Activated T-helper 17 cell treated with anti-CD3 and anti-CD28 coated beads, Interleukin-2, amount 50 U/mL, for 72 hours (primary cell): ENCODE results near the gene NTHL1. TPM values are rescaled to one million over a fixed set of nuclear protein-coding genes. Genes with fewer than 3 reads are reported as not detected.

Experiments used
- ATAC-seq: fragments of 150-1000 bp; cut with Tn5 transposase; replicated peaks from 2 replicates; pipeline ENCODE4 v1.10.0; 2021; ENCODE audit warnings: mild to moderate bottlenecking, moderate library complexity
- H3K27ac Mint-ChIP-seq: one replicate; pipeline ENCODE4 v1.8.0; 2022; ENCODE audit warnings: mixed read lengths
- H3K27me3 Mint-ChIP-seq: one replicate; pipeline ENCODE4 v1.8.0; 2022; ENCODE audit warnings: mixed read lengths
- H3K36me3 Mint-ChIP-seq: one replicate; pipeline ENCODE4 v1.8.0; 2022; ENCODE audit warnings: low read depth, mild to moderate bottlenecking, mixed read lengths
- H3K4me1 Mint-ChIP-seq: one replicate; pipeline ENCODE4 v1.8.0; 2022; ENCODE audit warnings: mixed read lengths
- H3K4me3 Mint-ChIP-seq: one replicate; pipeline ENCODE4 v1.8.0; 2022; ENCODE audit warnings: mild to moderate bottlenecking, mixed read lengths
- H3K9me3 Mint-ChIP-seq: one replicate; pipeline ENCODE4 v1.8.0; 2022; ENCODE audit warnings: mixed read lengths
- total RNA-seq, 2 donors: library from RNA; stranded (reverse); gene quantifications; one replicate each; pipeline ENCODE4 v1.2.3, GENCODE V29; 2022

The NTHL1 gene
- total RNA-seq, 2 donors from 2014 or later: 13.2 to 37.6 TPM

DNA sequence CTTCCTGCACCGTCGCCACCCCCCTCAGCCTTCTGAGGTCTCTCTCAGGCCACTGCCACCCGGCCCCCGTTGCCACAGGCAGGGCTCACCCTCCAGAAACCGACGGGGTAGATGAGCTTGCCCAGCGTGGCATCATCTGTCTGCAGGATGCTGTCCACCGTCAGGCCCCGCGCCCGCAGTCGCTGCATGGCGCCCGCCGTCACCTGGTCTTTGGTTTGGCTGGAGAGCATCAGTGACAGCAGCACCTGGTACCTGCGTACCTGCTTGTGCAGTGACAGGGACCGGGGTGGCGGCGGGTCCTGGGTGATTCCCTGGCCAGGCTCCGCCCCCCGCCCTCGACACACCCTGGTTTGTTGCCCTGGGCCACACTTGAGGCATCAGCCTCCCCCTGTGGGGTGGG, 3.1 kb downstream of the NTHL1 start:
- Mint-ChIP-seq H3K9me3 (no peaks in the 10 kb centered on the region), H3K4me1 (peaks cover 4% of the 10 kb centered on the region), H3K27me3 (no peaks in the 10 kb centered on the region), H3K27ac (no peak overlapping the region), H3K4me3 (no peak overlapping the region), H3K36me3 (no peaks in the 10 kb centered on the region)
- no peak for ATAC-seq

DNA sequence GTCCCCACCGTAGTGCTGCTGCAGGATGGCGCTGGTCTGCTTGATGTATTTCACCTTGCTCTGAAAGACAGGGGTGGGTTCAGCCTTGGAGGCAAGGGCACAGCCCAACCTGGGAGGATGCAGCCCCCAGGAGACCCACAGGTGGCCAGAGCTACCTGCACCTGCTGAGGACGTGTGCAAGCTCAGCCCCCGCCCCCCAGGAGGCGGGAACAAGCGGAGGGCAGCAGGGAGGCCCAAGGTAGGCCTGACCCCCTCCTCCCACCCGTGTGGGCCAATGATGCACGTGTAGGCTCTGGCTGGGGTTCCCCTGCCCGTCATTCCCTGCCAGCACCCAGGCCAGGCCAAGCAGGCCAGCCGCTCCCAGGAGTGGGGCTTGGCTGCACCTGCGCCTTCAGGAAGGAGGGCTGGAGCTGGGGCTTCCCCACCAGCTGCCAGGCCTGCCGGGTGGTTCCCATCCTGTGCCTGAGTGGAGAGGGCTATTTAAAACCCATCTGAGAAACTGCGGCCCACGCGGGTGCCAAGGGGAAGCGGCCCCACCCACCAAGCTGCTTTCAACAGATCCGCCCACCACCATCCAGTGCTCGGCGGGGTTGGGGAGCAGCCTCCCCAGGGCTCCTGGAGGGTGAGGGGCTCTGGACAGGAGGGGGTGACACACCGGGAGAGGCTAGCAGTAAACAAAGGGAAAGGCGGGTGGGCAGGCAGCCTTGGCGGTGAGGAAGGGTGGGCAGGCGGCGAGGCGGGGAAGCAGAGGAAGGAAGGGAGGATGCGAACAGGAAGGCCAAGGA, 3.8 kb downstream of the NTHL1 start:
- Mint-ChIP-seq H3K4me1 (peaks cover 4% of the 10 kb centered on the region), H3K9me3 (no peaks in the 10 kb centered on the region), H3K36me3 (no peaks in the 10 kb centered on the region), H3K27me3 (no peaks in the 10 kb centered on the region), H3K27ac (no peak overlapping the region), H3K4me3 (no peak overlapping the region)
- no peak for ATAC-seq

DNA sequence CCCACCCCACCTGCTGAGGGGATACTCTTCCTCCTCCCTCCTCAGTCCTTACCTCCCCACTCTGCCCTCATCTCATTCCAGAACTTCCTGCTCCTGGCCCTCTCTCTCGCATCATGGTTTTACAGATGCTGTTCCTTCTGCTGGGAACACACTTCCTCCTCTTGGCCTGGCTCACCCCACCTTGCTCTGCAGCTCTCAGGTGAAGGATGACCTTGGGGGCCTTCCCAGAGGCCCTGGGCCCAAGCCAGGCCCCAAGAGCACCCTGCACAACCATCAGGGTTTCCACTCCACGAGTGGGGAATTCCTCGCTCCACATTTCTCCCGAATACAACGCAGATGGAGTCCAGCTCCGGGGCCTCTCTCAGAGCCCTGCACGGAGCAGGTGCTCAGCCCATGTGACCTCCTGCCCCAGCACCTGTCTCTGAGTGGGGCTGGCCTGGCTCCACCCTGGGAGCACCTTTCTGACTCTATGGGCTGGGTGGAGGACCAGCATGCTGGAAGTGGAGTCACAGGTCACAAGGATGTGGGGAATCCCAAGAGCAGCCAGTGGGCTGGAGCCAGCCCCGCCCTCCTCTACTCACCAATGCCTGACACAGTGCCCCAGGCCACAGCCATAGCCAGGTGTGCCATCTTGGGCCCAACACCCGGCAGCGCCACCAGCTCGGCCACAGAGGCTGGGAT, 4.5 kb downstream of the NTHL1 start:
- Mint-ChIP-seq H3K9me3 (no peaks in the 10 kb centered on the region), H3K27ac (no peak overlapping the region), H3K4me1 (peaks cover 4% of the 10 kb centered on the region), H3K36me3 (no peaks in the 10 kb centered on the region), H3K27me3 (no peaks in the 10 kb centered on the region), H3K4me3 (no peak overlapping the region)
- ATAC-seq: no peak

DNA sequence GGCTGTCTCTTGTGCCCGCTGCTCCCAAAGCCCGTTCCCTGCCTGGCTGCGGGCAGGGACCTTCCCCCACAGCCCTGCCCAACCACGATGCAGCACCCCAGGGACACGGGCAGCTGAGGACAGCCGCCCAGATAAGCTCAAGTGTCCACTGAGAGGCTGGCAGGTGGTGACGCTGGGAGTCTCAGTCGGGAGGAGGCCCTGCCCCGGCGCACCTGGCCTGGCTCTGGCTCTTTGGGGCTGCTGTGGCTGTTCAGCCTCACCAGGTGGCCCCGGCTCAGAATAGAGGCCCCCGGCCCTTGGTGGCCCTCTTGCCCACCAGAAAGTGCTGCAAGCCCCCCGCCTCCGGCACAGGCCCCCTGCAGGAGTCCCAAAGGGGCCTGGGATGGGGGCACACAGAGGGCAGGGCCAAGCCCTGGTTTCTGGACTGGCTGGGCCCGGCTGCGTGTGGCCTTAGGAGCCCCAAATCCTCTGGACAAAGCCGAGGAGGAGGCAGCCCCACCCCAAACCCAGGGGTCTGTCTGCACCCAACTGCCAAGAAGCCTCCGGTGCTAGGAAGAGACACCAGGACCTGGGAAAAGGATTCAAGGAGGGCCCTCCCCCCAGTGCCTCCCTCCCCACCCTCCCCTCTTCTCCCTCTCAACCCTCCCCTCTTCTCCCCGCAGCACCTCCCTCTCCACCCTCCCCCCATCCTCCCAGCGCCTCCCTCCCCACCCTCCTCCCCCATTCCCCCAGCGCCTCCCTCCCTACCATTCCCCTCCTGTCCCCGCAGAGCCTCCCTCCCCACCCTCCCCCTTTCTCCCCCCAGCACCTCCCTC, 5.3 kb downstream of the NTHL1 start:
- Mint-ChIP-seq H3K27me3 (no peaks in the 10 kb centered on the region), H3K36me3 (no peaks in the 10 kb centered on the region), H3K4me3 (no peak overlapping the region), H3K4me1 (peaks cover 4% of the 10 kb centered on the region), H3K9me3 (no peaks in the 10 kb centered on the region), H3K27ac (no peak overlapping the region)
- no peak for ATAC-seq

DNA sequence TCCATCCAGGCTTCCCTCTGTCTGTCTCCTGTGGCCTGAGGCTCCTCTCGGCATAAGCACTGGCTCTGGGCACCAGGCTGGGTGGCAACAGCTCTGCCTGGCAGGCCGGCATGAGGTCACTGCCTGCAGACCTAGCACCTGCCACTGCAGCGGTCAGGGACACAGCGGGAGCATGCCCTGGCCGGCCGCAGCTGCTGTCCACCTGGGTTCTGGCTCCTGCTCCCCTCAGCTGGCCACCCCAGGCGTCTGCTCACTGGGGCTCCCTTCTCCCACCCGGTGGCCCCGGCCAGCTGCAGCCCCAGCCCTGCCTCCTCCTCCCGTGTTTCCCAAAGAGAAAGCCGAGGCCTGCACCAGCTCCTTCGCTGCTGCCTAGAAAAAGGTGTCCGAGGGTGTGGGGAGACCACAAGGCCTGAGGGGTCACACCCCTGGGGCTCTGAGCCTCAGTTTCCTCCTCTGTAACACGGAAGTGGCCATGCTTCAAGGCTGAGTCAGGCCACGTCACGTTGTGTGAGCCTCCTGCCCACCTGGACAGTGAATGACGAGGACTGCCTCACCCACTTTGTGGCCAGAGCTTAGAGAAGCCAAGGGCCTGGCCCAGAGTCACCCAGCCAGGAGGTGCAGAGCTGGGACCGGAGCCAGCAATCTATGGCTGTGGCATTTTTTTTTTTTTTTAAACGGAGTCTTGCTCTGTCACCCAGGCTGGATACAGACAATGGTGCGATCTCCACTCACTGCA, 6.7 kb downstream of the NTHL1 start:
- Mint-ChIP-seq H3K4me3 (no peak overlapping the region), H3K36me3 (no peaks in the 10 kb centered on the region), H3K27me3 (no peaks in the 10 kb centered on the region), H3K4me1 (no peaks in the 10 kb centered on the region), H3K27ac (no peak overlapping the region), H3K9me3 (no peaks in the 10 kb centered on the region)
- ATAC-seq: no peak

DNA sequence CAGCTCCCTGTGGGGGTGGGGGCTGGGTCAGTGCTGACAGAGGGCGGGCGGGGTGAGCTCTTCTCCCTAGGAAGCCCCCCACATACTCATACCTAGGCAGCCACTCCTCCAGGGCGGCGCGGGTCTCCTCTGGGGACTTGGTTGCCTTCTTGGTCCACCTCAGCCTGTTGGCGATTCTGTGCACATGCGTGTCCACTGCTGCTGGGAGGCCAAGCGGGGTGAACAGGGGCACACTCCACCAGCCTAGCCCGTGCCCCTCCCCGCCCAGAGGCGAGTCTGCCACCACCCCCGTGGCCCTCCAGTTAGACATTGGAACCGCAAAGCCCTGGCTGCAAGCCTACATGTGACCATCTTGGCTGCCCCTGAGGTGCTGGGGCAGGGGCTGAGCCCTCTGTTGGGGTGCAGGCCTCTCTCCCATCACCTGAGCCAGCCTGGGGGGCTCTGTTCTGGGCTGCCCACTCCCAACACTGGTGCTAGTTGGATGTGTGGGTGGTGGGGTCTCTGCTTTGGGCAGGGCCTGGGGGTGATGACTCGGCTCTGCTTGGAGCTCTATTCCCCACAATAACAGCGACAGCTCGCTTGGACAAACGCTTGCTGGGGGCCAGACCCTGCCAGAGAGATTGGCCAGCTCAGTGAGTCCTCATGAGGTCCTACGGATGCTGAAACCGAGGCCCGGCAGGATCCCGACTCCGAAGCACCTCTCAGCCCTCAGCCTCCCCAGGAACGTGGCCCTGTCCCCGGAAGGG, 7.4 kb downstream of the NTHL1 start:
- no peak overlapping the region for H3K4me3 Mint-ChIP-seq
- H3K36me3 Mint-ChIP-seq: no peaks in the 10 kb centered on the region
- no peaks in the 10 kb centered on the region for H3K27me3 Mint-ChIP-seq
- no peak for ATAC-seq
- no peak overlapping the region for H3K27ac Mint-ChIP-seq
- no peaks in the 10 kb centered on the region for H3K9me3 Mint-ChIP-seq
- H3K4me1 Mint-ChIP-seq: no peaks in the 10 kb centered on the region

DNA sequence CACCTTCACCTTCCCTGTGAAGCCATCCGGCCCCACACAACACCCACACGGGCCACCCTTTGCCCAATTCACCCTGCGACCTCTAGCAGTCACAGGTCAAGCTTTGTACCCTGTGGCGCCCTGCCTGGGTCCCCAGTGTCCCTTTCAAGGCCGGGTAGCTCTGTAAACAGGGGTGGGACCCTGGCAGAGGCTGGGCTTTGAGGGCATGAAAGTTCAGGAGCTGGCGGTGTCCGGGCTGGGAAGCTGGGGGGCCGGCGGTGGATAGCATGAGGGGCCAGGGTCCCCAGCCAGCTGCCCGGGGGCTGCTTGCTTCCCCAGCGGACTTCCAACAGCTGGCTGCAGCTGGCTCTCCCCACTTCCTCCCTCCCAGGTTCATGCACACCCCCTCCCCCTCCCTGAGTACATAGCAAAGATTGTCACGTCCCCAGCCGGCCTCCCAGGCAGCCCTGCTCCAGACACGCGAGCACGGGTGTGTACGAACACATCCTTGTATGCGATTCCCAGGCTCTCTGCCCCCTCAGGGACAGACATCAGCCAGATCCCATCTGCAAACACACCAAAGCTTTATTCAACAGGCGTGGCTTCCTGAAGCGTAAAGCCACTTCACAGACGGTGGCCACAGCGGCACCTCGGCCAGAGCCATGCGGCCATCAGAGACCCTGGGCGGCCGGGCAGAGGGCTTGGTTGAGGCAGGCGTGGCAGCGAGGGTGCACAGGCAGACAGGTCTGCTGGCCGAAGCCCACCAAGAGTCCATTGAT, 8.2 kb downstream of the NTHL1 start:
- Mint-ChIP-seq H3K27me3 (no peaks in the 10 kb centered on the region), H3K27ac (no peak overlapping the region), H3K4me3 (no peak overlapping the region), H3K36me3 (no peaks in the 10 kb centered on the region), H3K9me3 (no peaks in the 10 kb centered on the region), H3K4me1 (no peaks in the 10 kb centered on the region)
- ATAC-seq: no peak

DNA sequence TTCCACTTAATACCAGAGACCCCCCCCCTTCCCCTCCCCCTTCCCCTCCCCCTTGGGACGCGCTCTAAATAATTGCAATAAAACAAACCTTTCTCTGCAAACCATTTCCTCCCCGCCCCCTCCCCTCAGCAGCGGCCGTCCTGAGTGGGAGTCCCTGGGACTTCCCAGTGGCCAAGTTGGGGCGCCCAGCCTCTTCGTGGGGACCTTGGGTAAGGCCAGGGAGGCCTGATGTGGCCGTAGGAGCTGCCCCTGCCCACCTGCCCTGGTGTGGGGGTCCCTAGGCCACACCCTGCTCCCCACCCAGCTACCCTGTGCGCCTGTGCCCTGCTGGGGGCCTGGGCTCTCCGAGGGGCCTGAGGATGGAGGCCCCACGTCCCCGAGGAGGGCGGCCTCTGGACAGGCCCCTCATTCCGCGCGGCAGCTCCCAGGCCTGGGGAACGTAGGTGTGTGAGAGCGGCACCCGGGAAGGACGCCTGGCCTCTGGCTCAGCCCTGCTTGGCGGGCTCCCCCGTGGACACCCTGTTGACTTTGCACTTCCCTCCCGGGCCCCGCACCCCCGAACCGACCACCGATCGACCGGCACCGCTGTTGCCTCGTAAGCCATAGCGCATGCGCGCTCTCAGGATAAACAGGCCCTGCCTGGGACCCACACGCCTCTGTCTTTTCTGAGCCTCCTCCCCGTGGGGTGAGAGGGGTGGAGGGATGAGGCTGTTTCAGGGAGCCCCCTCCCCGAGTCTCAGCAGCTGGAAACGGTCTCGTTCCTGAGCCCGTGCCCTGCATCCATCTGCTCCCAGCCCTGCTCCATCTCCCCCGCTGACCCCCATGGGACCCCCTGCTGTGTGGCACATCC, 9.0 kb downstream of the NTHL1 start:
- no peak for ATAC-seq
- H3K36me3 Mint-ChIP-seq: no peaks in the 10 kb centered on the region
- H3K27ac Mint-ChIP-seq: no peak overlapping the region
- H3K9me3 Mint-ChIP-seq: no peaks in the 10 kb centered on the region
- H3K4me1 Mint-ChIP-seq: no peaks in the 10 kb centered on the region
- H3K27me3 Mint-ChIP-seq: no peaks in the 10 kb centered on the region
- H3K4me3 Mint-ChIP-seq: no peak overlapping the region

DNA sequence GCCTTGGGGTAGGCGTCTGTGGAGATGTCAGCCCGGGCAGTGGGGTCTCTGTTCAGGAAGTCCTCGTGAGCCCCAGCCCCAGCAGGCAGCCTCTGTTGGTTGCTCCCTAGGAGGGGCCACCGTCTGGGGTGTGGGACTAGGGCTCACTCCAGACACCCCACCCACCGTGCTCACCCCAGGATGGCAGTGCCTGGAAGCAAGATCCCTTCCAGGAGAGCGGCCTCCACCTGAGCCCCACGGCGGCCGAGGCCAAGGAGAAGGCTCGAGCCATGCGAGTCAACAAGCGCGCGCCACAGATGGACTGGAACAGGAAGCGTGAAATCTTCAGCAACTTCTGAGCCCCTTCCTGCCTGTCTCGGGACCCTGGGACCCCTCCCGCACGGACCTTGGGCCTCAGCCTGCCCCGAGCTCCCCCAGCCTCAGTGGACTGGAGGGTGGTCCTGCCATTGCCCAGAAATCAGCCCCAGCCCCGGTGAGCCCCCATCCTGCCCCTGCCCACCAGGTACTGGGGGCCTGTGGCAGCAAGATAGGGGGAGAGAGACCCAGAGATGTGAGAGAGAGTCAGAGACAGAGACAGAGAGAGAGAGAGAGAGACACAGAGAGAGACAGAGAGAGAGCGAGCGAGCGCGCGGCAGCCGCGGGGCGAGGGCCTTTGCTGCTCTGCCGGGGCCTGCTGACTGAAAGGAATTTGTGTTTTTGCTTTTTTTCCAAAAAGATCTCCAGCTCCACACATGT, 9.8 kb downstream of the NTHL1 start:
- no peaks in the 10 kb centered on the region for H3K36me3 Mint-ChIP-seq
- no peak overlapping the region for H3K27ac Mint-ChIP-seq
- H3K27me3 Mint-ChIP-seq: no peaks in the 10 kb centered on the region
- H3K4me3 Mint-ChIP-seq: no peak overlapping the region
- H3K4me1 Mint-ChIP-seq: no peaks in the 10 kb centered on the region
- H3K9me3 Mint-ChIP-seq: no peaks in the 10 kb centered on the region
- ATAC-seq: no peak

DNA sequence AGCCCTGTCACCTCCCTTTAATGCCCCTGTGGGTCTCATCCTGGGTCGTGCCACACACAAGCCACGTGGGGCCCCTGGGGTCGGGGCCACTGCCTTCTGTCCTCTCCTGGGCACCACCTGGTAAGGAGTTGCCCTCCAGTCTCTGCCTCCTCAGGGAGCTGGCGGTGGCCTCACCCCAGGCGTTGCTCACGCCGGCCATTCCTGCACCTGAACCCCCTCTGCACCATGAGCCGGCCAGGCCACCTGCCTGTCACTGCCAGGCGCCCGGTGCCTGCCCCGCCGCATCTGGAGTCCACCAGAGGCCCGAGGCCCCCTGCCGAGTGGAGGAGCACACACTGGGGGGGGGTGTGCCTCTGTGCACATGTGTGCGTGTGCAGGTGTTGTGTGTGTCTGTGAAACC, 10.5 kb downstream of the NTHL1 start:
- Mint-ChIP-seq H3K36me3 (no peaks in the 10 kb centered on the region), H3K4me1 (no peaks in the 10 kb centered on the region), H3K27ac (no peak overlapping the region), H3K9me3 (no peaks in the 10 kb centered on the region), H3K4me3 (no peak overlapping the region), H3K27me3 (no peaks in the 10 kb centered on the region)
- ATAC-seq: no peak

DNA sequence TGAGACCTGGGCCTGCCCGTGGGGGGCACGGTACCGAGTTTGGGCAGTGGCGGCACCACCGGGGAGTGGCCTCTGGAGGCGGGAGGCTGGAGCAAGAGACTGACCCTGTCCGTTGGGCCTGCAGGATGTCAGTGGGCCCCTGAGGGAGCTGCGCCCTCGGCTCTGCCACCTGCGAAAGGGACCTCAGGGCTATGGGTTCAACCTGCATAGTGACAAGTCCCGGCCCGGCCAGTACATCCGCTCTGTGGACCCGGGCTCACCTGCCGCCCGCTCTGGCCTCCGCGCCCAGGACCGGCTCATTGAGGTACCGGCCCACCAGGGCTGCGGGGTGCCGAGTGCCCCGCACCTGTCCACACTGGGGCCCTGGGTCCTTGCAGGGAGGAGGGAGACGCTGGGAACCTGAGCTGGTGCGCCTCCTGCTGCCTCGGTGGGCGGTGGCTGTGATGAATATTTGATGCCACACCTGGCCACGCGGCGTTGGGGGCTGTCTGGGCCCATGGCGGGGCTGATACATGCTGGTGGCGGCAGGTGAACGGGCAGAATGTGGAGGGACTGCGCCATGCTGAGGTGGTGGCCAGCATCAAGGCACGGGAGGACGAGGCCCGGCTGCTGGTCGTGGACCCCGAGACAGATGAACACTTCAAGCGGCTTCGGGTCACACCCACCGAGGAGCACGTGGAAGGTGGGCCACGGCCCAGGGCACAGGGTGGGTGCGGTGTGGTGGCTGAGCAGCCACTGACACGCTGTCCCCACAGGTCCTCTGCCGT, 11.3 kb downstream of the NTHL1 start:
- Mint-ChIP-seq H3K27ac (no peak overlapping the region), H3K4me1 (no peaks in the 10 kb centered on the region), H3K9me3 (no peaks in the 10 kb centered on the region), H3K27me3 (no peaks in the 10 kb centered on the region), H3K4me3 (no peak overlapping the region), H3K36me3 (no peaks in the 10 kb centered on the region)
- no peak for ATAC-seq
